GOT3 (cell line): ENCODE results near the gene FRRS1.
"Not testable (repeated sequence)": the region's sequence is repeated elsewhere in the genome, so short reads cannot be mapped to it uniquely, and the experiment has no call there.

ENCODE experiments used
- DNase-seq: peaks from one replicate; lab custom pipeline; 2025; ENCODE audit warnings: mixed read lengths; lab: John Stamatoyannopoulos, UW

The FRRS1 gene, protein sequence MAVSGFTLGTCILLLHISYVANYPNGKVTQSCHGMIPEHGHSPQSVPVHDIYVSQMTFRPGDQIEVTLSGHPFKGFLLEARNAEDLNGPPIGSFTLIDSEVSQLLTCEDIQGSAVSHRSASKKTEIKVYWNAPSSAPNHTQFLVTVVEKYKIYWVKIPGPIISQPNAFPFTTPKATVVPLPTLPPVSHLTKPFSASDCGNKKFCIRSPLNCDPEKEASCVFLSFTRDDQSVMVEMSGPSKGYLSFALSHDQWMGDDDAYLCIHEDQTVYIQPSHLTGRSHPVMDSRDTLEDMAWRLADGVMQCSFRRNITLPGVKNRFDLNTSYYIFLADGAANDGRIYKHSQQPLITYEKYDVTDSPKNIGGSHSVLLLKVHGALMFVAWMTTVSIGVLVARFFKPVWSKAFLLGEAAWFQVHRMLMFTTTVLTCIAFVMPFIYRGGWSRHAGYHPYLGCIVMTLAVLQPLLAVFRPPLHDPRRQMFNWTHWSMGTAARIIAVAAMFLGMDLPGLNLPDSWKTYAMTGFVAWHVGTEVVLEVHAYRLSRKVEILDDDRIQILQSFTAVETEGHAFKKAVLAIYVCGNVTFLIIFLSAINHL

DNA sequence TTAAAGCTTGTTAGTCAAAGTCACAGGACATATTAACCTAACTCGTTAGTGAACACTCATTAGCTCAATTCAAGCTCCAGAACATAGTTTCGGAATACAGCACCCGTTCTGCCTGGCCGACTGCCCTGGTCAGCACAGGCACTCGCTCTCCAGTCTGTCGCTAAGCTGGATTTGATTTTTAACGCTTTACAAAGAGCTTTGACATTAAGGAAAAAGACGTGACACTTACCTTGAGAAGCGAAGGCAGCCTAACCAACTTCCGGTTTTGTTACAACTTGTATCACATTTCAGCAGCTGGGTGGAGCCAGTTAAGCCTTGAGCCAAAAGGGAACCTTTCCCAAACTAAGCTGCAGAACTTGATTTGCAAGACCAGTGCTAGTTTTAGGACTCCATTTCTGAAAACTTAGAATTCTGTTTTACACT, at the start of gene FRRS1:
Gene FRRS1 (minus strand): TSS at position 258 of the 423 bp plus-strand sequence. CDS start 17,867 bp downstream, outside the sequence.
- no peak for DNase-seq

DNA sequence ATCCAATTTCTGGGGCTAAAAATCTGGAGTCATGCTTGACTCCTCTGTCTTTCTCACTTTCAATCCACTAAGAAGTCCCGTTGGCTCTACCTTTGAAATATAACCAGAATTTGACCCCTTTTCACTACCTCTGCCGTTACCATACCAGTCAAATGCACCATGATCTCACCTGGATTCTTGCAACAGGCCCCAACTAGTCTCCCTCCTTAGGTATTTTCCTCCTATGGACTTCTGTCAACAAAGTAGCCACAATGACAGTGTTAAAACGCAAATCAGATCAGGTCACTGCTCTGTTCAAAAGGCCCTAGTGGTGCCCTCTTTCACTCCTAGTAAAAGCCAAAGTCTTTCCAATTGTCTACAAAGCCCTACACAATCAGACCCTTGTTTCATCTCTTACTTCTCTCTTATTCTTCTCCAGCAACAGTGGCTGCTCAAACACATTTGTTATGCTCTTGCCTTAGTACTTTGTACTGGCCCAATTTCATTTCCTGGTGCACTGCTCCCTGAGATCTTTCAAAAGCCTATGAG, 48.0 kb upstream of the FRRS1 start:
- no peak for DNase-seq

DNA sequence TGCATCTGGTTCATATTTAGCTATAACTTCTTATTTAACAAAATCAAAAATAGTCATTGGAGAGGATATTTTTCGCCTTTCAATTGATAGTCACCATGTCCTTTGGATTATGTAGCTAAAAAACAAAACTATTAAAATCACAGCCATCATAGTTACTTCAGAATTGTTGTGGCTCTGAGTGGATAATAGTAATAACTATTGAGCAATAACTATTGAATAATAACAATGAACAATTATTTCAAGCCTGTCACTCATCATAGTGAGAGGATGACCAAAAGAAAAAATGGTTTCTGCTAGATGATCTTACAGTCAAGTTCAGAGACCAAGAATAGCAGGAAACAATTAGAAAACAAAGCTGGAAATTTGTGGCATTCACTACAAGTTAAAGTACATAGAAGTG, 45.3 kb upstream of the FRRS1 start:
- no peak for DNase-seq

DNA sequence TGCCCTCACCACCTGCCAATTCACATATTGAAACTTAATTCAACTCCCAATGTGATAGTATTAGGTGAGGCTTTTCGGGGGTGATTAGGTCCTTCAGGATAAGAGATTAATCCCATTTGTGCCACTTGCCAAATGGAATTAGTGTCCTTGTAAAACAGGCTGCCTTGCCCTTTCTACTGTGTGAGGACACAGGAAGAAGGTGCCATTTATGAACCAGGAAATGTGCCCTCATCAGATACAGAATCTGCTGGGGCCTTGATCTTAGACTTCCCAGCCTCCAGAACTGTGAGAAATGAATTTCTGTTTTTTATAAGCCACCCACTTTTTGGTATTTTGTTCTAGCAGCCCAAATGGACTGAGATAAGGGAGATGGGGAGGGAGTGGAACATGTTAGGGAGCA, 44.6 kb upstream of the FRRS1 start:
- no peak for DNase-seq

DNA sequence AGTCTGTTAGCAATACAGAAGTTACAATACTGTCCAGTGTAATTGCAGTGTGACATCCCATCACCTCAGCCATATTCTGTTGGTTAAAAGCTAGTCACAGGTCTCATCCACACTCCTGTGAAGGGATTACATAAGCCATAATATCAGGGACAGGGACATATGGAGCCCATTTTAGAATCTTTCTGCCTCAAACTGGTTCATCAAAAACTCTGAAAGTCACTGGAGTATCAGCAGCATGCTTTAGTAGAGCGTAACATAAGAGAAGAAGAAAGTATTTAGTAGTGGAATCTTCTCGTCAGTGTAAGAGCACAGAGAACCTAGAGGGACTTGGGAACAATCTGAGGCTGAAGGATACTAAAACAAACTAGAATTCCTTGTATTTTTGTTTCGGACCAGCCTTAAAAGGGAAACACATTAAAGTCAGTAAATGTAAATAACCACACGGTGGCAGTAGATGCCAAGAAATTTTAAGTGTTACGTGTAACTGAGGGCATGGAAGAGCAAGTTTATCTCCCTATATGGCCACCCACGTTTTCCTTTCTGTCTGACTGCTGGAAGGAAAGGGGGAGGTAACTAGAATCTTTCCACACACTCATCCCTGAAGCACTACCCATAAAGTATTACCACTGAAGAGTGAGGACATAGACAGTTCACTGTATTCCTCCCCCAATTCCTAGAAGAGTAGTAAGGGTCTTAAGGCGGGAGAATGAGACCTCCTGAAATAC, 42.1 kb upstream of the FRRS1 start:
- no peak for DNase-seq

DNA sequence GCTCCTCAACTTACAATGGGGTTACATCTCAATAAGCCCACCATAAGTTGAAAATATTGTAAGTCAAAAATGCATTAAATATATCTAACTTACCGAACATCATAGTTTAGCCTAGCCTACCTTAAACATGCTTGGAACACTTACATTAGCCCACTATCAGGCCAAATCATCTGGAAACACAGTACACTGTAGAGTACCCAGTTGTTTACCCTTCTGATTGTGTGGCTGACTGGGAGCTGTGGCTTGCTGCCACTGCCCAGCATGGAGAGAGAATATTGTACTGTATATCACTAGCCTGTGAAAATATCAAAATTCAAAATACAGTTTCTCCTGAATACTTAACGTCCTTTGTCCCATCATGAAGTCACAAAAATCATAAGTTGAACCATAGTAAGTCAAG, 40.4 kb upstream of the FRRS1 start:
- no peak for DNase-seq

DNA sequence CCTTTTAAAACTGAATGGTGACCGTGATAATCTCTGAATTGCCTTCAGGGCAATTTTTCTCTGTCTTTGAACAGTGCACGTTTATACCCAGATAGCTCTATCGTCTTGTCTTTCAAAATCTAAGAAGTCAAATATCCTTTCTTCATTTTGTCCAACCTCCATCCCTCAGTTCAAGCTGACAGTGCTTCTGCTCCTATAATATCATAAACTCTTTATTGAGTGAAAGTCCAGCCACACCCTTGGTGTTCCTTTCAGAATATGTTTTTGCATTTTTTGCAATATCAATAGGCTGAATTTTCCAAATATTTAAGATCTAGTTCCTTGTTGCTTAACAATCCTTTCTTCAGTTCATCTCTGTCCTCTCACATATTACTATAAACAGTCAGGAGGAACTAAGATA, 35.1 kb upstream of the FRRS1 start:
- DNase-seq, result no peak

DNA sequence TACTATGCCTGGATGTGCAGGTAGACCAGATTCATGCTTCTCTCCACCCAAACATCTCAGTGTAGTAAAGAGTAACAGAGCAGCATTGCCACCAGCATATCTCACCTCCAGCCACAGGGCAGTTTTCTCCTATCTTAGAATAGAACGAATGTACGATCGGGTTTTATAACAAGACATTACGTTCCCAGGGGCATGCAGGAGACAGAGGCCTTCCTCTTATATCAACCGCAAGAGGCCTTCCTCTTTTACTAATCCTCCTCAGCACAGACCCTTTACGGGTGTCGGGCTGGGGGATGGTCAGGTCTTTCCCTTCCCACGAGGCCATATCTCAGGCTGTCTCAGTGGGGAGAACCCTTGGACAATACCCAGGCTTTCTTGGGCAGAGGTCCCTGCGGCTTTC, 27.4 kb upstream of the FRRS1 start:
- DNase-seq, result not testable (repeated sequence)

DNA sequence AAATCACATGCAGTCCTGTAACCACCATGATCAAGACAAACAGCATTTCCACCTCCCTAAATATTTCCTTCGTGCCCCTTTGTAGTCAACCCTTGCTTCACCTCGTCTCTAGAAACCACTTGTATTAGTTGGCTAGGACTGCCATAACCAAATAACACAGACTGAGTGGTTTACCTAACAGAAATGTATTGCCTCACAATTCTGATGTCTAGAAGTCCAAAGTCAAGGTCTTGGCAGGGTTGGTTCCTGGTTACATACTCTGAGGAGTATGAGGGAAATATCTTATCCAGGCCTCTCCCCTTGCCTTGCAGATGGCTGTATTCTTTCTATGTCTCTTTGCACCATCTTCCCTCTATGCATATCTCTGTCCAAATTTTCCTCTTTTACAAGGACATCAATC, 23.3 kb upstream of the FRRS1 start:
- no peak for DNase-seq

DNA sequence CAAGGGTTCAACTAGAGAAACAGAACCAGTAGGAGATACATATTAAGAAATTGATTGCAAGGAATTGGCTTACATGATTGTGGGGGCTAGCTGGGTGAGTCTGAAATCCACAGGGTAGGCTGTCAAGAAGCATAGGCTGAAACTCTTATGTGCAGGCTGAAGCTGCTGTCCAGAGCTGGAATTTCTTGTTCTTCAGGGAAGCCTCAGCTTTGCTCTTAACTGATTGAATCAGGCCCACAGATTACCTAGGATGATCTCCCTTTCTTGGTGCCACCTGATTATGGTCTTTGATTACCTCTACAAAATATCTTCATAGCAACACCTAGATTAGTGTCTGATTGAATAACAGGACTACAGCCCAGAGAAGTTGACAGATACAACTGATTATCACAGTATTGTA, 22.5 kb upstream of the FRRS1 start:
- DNase-seq, result no peak

DNA sequence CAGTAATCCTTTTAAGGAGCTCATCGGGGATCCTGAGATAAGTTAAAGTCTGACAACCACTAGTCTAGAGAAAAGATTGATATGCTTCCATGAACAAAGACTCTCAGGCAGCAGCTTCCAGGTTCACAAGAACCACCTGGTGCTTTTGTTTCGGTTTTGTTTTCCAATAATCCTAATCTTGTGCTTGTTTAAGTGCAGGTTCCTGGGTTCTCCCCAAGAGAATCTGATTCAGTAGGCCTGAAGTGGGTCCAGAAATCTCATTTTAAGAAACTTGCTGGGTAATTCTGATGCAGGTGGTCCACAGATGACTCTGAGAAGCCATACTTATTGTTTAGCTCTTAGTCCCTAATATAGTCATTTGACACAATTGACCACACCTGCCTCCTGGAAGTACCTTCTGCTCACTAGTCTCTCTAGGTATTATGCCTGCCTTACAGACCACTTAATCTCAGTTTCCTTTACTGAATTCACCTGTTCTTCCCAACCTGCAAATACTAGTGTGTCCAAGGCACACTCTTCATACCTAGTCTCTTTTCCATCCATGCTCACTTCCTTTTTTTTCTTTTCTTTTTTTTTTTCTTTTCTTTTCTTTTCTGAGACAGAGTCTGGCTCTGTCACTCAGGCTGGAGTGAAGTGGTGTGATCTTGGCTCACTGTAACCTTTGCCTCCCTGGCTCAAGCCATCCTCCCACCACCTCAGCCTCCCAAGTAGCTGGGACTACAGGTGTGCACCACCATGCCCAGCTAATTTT, 20.5 kb upstream of the FRRS1 start:
- DNase-seq, result no peak

DNA sequence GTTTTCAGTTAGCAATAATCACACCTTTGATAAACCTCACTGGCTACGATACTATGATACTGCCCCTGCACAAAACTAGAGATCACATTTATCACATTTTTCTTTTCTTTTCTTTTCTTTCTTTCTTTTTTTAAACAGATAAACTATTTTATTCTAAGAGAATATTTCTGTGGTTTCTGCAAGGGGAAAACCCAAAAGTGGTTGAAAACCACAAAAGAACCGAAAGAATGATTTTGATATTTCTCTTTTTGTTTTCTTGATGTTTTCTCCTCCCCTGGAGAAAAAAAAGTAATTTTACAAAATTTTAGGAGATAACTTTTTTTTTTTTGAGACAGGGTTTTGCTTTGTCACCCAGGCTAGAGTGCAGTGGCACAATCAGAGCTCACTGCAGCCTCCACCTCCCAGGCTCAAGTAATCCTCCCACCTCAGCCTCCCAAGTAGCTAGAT, 18.4 kb upstream of the FRRS1 start:
- no peak for DNase-seq

DNA sequence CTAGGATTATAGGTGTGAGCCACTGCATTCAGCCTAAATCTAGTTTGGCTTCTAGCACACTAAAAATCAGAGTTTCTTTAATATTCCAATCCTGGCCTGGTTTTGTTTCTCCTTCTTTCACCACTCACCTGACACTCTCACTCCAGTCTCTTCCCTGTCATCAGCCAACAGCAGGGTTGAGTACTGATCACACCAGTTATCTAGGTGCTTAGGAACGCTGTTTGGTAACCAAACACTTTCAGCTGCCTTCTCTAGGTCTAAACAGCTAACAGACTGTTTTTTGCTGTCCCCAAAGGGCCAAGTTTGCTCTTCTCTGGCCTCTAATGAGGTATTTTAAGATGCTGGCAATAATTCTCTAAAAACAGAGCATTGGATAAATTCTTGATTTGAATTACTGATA, 17.7 kb upstream of the FRRS1 start:
- no peak for DNase-seq

DNA sequence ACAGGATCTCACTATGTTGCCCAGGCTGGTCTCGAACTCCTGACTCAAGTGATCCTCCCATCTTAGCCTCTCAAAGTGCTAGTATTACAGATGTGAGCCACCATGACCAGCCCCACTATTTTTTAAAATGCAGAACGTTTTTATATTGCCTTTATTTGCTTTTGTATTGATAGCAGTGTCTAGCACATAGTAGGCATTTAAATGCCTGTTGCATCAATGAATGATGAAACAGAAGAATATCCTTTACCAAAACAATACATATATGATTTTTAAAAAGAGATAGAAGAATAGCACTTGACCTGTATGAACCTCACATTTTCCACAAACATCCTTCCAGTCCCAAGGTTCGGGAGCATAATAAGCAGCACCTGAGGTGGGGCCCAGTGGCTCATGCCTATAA, 16.5 kb upstream of the FRRS1 start:
- DNase-seq, result no peak

DNA sequence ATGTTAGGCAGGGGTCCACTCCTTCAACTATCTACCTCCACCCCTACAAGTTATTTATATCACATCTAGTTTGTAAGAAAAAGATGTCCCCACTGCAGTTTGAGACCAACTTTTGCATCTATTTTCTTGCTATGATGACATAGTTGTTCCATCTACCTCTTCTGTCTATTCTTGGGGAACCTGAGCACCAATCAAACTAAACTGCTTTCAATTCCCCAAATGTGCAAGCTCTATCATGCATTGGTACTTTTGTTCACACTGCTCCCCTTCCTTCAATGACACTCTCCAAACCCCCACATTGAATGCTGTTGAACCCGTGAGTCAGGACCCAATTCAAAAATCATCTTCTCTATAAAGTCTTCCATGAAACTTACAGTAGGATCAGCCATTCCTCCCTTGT, 16.0 kb upstream of the FRRS1 start:
- no peak for DNase-seq

DNA sequence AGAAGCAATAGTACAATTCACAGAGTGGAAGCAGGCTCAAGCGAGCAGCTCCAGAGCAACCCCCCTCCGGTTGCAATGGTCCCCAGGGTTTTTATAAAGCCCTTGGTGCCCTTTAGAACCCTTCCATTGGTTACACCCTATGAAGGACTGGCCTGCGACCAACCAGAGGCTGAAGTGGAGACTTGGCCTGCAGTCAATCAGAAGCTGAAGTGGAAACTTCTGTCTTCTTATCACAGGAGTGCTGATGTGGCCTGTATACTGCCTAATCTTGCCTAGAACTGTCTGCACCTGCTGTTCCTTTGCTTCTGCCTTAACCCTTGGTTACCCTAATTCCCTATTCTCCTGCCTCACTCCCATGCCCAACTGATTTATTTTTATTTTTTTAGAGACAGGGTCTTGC, 15.4 kb upstream of the FRRS1 start:
- no peak for DNase-seq

DNA sequence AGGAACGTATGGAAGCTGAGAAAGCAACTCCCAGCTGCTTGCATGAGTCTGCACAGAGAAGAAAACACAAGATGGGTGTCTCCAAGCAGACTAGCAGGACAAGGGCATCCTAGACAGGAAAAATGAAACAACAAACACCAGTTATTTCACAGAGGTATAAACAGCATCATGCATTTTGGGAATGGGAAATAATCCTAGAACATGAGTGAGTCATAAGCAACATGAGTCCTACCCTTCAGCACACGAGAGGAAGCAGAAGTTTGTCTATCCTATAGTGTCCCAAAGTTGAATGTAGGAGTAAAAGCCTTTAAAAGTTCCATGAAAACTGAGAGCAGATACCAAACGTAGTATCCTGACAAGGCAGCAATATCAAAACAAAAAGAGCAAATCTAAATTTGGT, 11.3 kb upstream of the FRRS1 start:
- no peak for DNase-seq

DNA sequence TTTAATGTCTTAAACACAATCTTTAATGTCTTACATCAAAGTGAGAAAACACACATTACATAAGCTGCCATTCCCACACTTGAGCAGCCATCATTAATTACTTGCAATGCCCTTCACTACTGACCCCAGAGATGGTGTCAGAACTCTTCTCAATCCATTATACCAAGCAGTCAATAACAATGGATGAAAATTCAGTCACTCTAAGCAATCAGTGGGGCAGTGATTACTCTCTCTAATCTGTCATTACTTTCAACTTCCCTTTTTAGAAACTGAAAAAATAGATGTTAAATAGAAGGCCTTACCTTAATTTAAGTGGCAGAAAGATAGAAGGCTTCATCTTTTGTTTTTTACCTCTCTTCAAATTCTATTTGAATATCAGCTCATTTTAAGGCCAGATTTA, 9.7 kb upstream of the FRRS1 start:
- DNase-seq, result no peak

DNA sequence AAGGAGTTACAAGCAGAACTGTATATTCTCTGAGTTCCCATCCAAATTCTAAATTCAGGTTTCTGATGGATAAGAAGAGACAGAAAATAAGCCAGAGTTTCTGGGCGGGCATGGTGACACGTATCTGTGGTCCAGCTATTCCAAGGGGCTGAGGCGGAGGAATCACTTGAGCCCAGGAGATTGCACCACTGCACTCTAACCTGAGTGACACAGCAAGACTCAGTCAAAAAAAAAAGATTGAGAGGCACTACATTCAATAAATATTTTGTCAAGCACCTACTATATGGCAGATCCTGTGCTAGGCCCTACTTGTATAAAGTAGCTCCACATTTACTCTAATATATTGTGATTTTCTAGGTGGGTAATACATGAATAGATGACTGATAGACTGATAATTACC, 6.4 kb upstream of the FRRS1 start:
- no peak for DNase-seq

DNA sequence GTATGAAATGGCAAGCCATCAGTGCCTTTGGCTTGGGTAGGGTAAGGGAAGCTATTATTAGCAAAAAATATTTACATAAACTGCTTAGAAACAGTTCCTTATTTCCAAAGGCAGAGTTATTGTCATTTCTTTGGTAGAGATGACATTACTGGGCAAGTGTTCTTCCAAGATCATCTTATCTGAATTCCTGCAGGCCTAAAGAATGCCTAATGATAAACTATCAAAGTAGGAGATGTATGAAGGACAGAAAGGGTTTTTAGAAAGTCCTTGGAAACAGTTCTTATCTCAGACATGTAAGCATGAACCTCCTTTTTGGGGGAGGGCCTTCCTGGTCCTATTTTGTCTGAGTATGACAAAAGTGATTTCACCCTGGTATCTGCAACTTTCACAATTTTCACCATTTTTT, 5.1 kb upstream of the FRRS1 start:
- DNase-seq, result no peak

DNA sequence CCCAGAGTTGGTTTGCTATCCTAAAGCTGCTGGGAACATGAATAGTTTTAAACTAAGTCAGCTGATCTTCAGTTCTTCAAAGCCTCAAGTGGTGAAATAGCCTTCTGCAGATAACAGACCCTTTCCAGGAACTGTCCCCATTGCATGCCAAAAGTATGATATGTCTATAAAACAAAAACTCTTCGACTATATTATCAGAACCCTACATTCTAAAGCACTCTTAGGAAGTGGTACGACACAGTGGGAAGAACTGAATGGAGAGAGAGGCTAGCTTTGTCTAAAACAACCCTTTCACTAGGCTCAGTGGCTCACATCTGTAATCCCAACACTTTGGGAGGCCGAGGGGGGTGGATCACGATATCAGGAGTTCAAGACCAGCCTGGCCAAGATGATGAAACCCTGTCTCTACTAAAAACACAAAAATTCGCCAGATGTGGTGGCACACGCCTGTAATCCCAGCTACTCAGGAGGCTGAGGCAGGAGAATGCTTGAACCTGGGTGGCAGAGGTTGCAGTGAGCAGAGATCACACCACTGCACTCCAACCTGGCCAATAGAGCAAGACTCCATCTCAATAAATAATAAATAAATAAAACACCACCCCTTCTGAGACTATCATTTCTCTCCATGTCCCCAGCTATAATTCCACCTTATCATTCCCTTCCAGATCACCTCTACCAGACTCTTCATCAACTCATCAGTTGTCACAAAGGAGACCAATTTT, 2.2 kb upstream of the FRRS1 start:
- DNase-seq, result no peak
